ENCODE results near the gene TFIP11.

TFIP11 gene

DNA sequence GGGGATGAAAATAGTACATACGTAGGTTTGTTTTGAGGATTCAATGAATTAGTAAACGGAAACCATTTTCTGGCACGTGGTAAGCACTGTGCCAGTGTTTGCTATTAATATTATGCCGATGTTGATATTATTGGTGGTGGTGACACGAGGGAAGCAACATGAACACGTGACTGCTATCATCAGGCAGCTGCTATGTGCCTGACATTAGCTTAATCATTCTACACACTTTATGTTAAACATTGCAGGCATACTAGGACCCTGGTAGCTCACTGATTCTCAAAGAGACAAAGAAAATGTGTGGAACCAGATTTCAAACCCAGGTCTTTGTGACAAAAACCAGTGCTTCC is 27.9 kb downstream of the TFIP11 start:
- Histone ChIP-seq H3K4me3 (replicated peaks; ENCODE audit: insufficient read depth, low read length) (peak overlapping the region; percentile 84), H3K27me3 (ENCODE audit: insufficient read depth, poor library complexity, severe bottlenecking) (no peaks in the 10 kb centered on the region), H3K27ac (replicated peaks) (peak overlapping the region; percentile 49)
- TF ChIP-seq SPI1 (IDR thresholded peaks at IDR 0.05; ENCODE audit: borderline replicate concordance, low read depth) = no peak
- TF ChIP-seq, protein P1, sequence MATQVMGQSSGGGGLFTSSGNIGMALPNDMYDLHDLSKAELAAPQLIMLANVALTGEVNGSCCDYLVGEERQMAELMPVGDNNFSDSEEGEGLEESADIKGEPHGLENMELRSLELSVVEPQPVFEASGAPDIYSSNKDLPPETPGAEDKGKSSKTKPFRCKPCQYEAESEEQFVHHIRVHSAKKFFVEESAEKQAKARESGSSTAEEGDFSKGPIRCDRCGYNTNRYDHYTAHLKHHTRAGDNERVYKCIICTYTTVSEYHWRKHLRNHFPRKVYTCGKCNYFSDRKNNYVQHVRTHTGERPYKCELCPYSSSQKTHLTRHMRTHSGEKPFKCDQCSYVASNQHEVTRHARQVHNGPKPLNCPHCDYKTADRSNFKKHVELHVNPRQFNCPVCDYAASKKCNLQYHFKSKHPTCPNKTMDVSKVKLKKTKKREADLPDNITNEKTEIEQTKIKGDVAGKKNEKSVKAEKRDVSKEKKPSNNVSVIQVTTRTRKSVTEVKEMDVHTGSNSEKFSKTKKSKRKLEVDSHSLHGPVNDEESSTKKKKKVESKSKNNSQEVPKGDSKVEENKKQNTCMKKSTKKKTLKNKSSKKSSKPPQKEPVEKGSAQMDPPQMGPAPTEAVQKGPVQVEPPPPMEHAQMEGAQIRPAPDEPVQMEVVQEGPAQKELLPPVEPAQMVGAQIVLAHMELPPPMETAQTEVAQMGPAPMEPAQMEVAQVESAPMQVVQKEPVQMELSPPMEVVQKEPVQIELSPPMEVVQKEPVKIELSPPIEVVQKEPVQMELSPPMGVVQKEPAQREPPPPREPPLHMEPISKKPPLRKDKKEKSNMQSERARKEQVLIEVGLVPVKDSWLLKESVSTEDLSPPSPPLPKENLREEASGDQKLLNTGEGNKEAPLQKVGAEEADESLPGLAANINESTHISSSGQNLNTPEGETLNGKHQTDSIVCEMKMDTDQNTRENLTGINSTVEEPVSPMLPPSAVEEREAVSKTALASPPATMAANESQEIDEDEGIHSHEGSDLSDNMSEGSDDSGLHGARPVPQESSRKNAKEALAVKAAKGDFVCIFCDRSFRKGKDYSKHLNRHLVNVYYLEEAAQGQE (IDR thresholded peaks at IDR 0.05; ENCODE audit: insufficient replicate concordance, low read depth) = no peak
- peak in 1 of 2 experiments; percentile 47 for DNase-seq (ENCODE audit: low read depth in 1 of 2, low spot score in 1 of 2)

DNA sequence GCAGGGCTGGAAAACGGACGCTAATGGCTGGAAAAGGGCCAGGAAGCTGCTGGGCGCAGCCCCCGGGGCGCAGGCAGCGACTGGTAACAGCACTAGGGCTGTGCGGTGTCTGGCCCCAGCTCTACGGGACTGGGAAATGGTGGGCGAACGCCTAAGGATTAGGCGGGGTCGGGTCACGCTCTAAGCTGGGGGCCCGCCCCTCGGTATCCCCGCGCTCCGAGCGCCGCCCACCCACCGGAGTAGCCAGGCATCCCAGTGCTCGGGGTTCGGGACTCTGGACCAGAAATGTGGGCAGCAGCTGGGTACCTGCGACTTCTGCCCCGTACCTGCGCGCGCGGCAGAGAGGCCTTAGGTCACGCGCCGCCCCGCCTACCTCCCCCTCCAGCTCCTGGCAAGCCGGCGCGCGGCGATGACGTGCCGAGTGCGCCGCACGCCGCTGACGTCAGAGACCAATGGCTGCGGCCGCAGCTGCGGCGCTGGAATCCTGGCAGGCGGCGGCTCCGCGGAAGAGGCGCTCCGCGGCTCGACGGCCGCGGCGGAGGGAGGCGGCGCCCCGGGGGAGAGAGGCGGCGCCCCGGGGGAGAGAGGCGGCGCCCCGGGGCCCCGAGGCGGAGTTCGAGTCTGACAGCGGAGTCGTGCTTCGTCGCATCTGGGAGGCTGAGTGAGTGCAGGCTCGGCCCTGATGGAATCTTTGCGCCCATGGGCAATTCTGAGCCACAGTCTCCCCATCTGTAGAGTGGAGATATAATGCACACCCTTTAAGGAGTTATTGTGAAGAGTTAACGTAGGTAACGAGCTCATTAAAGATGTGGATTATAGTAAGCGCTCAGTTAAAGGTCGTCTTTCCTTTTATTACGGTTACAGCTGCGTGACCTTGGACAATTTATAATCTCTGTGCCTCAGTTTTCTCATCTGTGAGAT is 28.6 kb downstream of the TFIP11 start, which contains the start of the genes HPS4 and SRRD:
Gene HPS4, minus strand, starts transcription at position 345 of the 921 bp plus-strand sequence. CDS start 2,021 bp downstream, outside the sequence.
Gene SRRD, plus strand, starts transcription at position 439 of the 921 bp plus-strand sequence. Its CDS starts 14 bp downstream, at position 453.
- no peaks in the 10 kb centered on the region for H3K27me3 ChIP-seq (ENCODE audit: insufficient read depth, poor library complexity, severe bottlenecking)
- H3K4me3 ChIP-seq (replicated peaks; ENCODE audit: insufficient read depth, low read length) = peak within 1 kb of the TSS; percentile 84
- H3K27ac ChIP-seq (replicated peaks) = peak within 1 kb of the TSS; percentile 91
- DNase-seq (ENCODE audit: low read depth in 1 of 2, low spot score in 1 of 2) = peak; percentile 86 to 92
- peak; percentile 86 for TF ChIP-seq POLR2AphosphoS5 (IDR thresholded peaks at IDR 0.05; ENCODE audit: low read depth)
- TF ChIP-seq CTCF (IDR thresholded peaks at IDR 0.05; ENCODE audit: insufficient read depth, low read length) = no peak
- TF ChIP-seq GABPA (IDR thresholded peaks at IDR 0.05; ENCODE audit: low read depth) = no peak
- TF ChIP-seq SPI1 (IDR thresholded peaks at IDR 0.05; ENCODE audit: borderline replicate concordance, low read depth) = no peak
- TF ChIP-seq, protein P1 (IDR thresholded peaks at IDR 0.05; ENCODE audit: insufficient replicate concordance, low read depth) = peak; percentile 29

- TF ChIP-seq, protein P1 (IDR thresholded peaks at IDR 0.05; ENCODE audit: insufficient replicate concordance, low read depth) = peak; percentile 80
- no peak for TF ChIP-seq SPI1 (IDR thresholded peaks at IDR 0.05; ENCODE audit: borderline replicate concordance, low read depth)
- peak overlapping the region; percentile 91 for H3K27ac ChIP-seq (replicated peaks)
- H3K4me3 ChIP-seq (replicated peaks; ENCODE audit: insufficient read depth, low read length) = peak overlapping the region; percentile 84
- DNase-seq (ENCODE audit: low read depth in 1 of 2, low spot score in 1 of 2) = no peak
- H3K27me3 ChIP-seq (ENCODE audit: insufficient read depth, poor library complexity, severe bottlenecking) = no peaks in the 10 kb centered on the region
Measured at GRCh38 chr22:26483043-26483438, 29.2 kb downstream of the TFIP11 start.

DNA sequence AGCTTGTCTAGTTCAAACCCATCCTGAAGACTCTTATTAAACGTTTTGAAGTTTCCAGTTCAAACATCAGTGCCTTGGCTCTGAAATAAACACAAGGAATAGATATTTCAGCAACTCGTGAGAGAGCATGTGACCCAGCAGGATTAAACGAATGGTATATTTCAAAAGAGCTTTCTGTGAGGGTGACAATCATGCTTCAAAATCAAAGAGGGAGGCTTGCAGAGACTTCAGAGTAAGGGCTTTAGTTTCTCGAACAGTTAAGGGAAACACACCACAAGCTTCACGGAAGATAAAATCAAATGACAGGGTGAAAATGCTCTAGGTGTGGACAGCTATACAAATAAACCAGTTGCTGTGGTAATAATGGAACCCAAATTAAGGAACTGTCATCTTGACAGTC is 30.1 kb downstream of the TFIP11 start:
- peak; percentile 47; the same call in 1 of the 2 replicates for TF ChIP-seq SPI1 (IDR thresholded peaks at IDR 0.05; ENCODE audit: borderline replicate concordance, low read depth)
- TF ChIP-seq, protein P1 (IDR thresholded peaks at IDR 0.05; ENCODE audit: insufficient replicate concordance, low read depth) = no peak
- DNase-seq (ENCODE audit: low read depth in 1 of 2, low spot score in 1 of 2) = peak in 1 of 2 experiments; percentile 16
- H3K27me3 ChIP-seq (ENCODE audit: insufficient read depth, poor library complexity, severe bottlenecking) = no peaks in the 10 kb centered on the region
- no peak overlapping the region; the same call in 1 of the 2 replicates for H3K4me3 ChIP-seq (replicated peaks; ENCODE audit: insufficient read depth, low read length)
- peak overlapping the region; percentile 91 for H3K27ac ChIP-seq (replicated peaks)

Data from HL-60 (cell line).